ENCODE measurements around the gene GRM1.

The GRM1 gene

GRCh38 chr6:146429831-146430230, 401.0 kb downstream of the GRM1 start:
- in situ Hi-C loops (cut with HindIII; ENCODE audit: low sequenced_read_pairs): no loop called here
- no peak for DNase-seq (ENCODE audit: low read depth, low spot score)
- TF ChIP-seq CTCF (IDR thresholded peaks at IDR 0.05; ENCODE audit: low read depth, low read length): no peak
- H3K4me3 ChIP-seq (ENCODE audit: low read depth, low read length): no peak overlapping the region

GRCh38 chr6:146433881-146434731, 405.2 kb downstream of the GRM1 start:
- H3K4me3 ChIP-seq (ENCODE audit: low read depth, low read length): peak overlapping the region; percentile 44
- in situ Hi-C loops (cut with HindIII; ENCODE audit: low sequenced_read_pairs): no loop called here
- DNase-seq (ENCODE audit: low read depth, low spot score): peak; percentile 16
- TF ChIP-seq CTCF (IDR thresholded peaks at IDR 0.05; ENCODE audit: low read depth, low read length): no peak

GRCh38 chr6:146434732-146435390, 406.0 kb downstream of the GRM1 start:
- no peak for DNase-seq (ENCODE audit: low read depth, low spot score)
- H3K4me3 ChIP-seq (ENCODE audit: low read depth, low read length): peak overlapping the region; percentile 44
- in situ Hi-C loops (cut with HindIII; ENCODE audit: low sequenced_read_pairs): no loop called here
- TF ChIP-seq CTCF (IDR thresholded peaks at IDR 0.05; ENCODE audit: low read depth, low read length): no peak

- DNase-seq (ENCODE audit: low read depth, low spot score): no peak
- in situ Hi-C loops (cut with HindIII; ENCODE audit: low sequenced_read_pairs): no loop called here
- H3K4me3 ChIP-seq (ENCODE audit: low read depth, low read length): no peak overlapping the region
- no peak for TF ChIP-seq CTCF (IDR thresholded peaks at IDR 0.05; ENCODE audit: low read depth, low read length)
Observed at GRCh38 chr6:146441907-146442306, 413.0 kb downstream of the GRM1 start.

- in situ Hi-C loops (cut with HindIII; ENCODE audit: low sequenced_read_pairs): no loop called here
- H3K4me3 ChIP-seq (ENCODE audit: low read depth, low read length): no peak overlapping the region
- DNase-seq (ENCODE audit: low read depth, low spot score): no peak
- TF ChIP-seq CTCF (IDR thresholded peaks at IDR 0.05; ENCODE audit: low read depth, low read length): no peak
Observed at GRCh38 chr6:146444189-146444588, 415.3 kb downstream of the GRM1 start.

- DNase-seq (ENCODE audit: low read depth, low spot score): no peak
- no peak for TF ChIP-seq CTCF (IDR thresholded peaks at IDR 0.05; ENCODE audit: low read depth, low read length)
- in situ Hi-C loops (cut with HindIII; ENCODE audit: low sequenced_read_pairs): no loop called here
- no peak overlapping the region for H3K4me3 ChIP-seq (ENCODE audit: low read depth, low read length)
Observed at GRCh38 chr6:146445233-146445632, 416.4 kb downstream of the GRM1 start.

All from astrocyte of the spinal cord (primary cell).